Colonic mucosa (tissue), 4 donors: Measurements from ENCODE around the gene FRMPD2. TPM values are rescaled to one million over a fixed set of nuclear protein-coding genes. Genes with fewer than 3 reads are reported as not detected.
"Not testable (repeated sequence)": the region's sequence is repeated elsewhere in the genome, so short reads cannot be mapped to it uniquely, and the experiment has no call there.

Experiments
- DNase-seq: peaks from one replicate; pipeline ENCODE4 v3.0.0-alpha.2; 2020
- H3K27ac ChIP-seq: fragments of 200-600 bp; one replicate; pipeline ENCODE4 v1.8.0; 2021
- H3K27me3 ChIP-seq: fragments of 200-600 bp; one replicate; pipeline ENCODE4 v1.8.0; 2021
- H3K36me3 ChIP-seq: fragments of 200-600 bp; one replicate; pipeline ENCODE4 v1.8.0; 2021
- H3K4me1 ChIP-seq: fragments of 200-600 bp; one replicate; pipeline ENCODE4 v1.8.0; 2021; ENCODE audit warnings: mild to moderate bottlenecking
- H3K4me3 ChIP-seq: fragments of 200-600 bp; one replicate; pipeline ENCODE4 v1.8.0; 2021
- H3K9ac ChIP-seq, 2 donors: one replicate each; pipeline ENCODE4 v1.7.0; 2013; ENCODE audit warnings: control low read depth in 2 of 2, low read depth in 2 of 2, low read length in 2 of 2
- H3K9me3 ChIP-seq: fragments of 200-600 bp; one replicate; pipeline ENCODE4 v1.8.0; 2021
- CTCF ChIP-seq: fragments of 200-600 bp; IDR thresholded peaks from one replicate; pipeline ENCODE4 v1.8.0; 2022; ENCODE audit warnings: antibody characterized with exemption, mild to moderate bottlenecking
- intact Hi-C: fragments of 100-400 bp; cut with DNase I; formaldehyde crosslinking; loops from one replicate; pipeline ENCODE4 v1.14.1; 2022
- total RNA-seq, 2 donors: library from RNA; stranded (reverse); fragmentation: NEBNext Ultra II Directional in 1 of 2; extraction: Animal tissue kit (Norgen Biotek cat#: 25700) in 1 of 2; gene quantifications; one replicate each; pipeline ENCODE4 v1.2.1, GENCODE V29; 2021
- donor health status: healthy.
- donor health status: DM: no; HTN: no; CAD: no.
- donor health status: DM: no; HTN: no; CAD: no.

Gene FRMPD2
- total RNA-seq, 2 donors from 2014 or later, result 0.35 TPM; not detected in 1

- no peak overlapping the region for H3K27ac ChIP-seq
- no peak for DNase-seq
- TF ChIP-seq CTCF, result no peak
- no peak overlapping the region for H3K4me3 ChIP-seq
- intact Hi-C loops, result no loop called here
- H3K9ac ChIP-seq, result no peak overlapping the region
- H3K9me3 ChIP-seq, result no peaks in the 10 kb centered on the region
- no peaks in the 10 kb centered on the region for H3K27me3 ChIP-seq
- no peaks in the 10 kb centered on the region for H3K36me3 ChIP-seq
- H3K4me1 ChIP-seq, result no peaks in the 10 kb centered on the region
These were observed 26.8 kb downstream of the FRMPD2 start for GRCh38 chr10:48247680-48248079.

- no peak for DNase-seq
- Histone ChIP-seq H3K27me3 (no peaks in the 10 kb centered on the region), H3K4me3 (no peak overlapping the region), H3K9ac (no peak overlapping the region), H3K36me3 (no peaks in the 10 kb centered on the region), H3K4me1 (no peaks in the 10 kb centered on the region), H3K27ac (no peak overlapping the region), H3K9me3 (no peaks in the 10 kb centered on the region)
- intact Hi-C loops, result no loop called here
- no peak for TF ChIP-seq CTCF
These were observed 28.0 kb downstream of the FRMPD2 start for GRCh38 chr10:48246501-48246900.

- H3K27me3 ChIP-seq, result no peaks in the 10 kb centered on the region
- no peaks in the 10 kb centered on the region for H3K36me3 ChIP-seq
- H3K9ac ChIP-seq, result no peak overlapping the region
- intact Hi-C loops, result no loop called here
- no peak overlapping the region for H3K4me3 ChIP-seq
- TF ChIP-seq CTCF, result no peak
- no peak overlapping the region for H3K27ac ChIP-seq
- H3K9me3 ChIP-seq, result no peaks in the 10 kb centered on the region
- H3K4me1 ChIP-seq, result no peaks in the 10 kb centered on the region
- DNase-seq, result no peak
These were observed 28.5 kb downstream of the FRMPD2 start for GRCh38 chr10:48245977-48246376.

- H3K36me3 ChIP-seq, H3K9ac ChIP-seq, H3K27ac ChIP-seq, DNase-seq, H3K9me3 ChIP-seq, H3K4me1 ChIP-seq, H3K4me3 ChIP-seq, H3K27me3 ChIP-seq, intact Hi-C loops: not testable (repeated sequence)
These were observed 30.6 kb downstream of the FRMPD2 start for GRCh38 chr10:48243921-48244320.

- Histone ChIP-seq H3K4me3 (no peak overlapping the region), H3K27ac (no peak overlapping the region), H3K36me3 (no peaks in the 10 kb centered on the region), H3K27me3 (no peaks in the 10 kb centered on the region), H3K4me1 (no peaks in the 10 kb centered on the region), H3K9ac (no peak overlapping the region), H3K9me3 (no peaks in the 10 kb centered on the region)
- no peak for DNase-seq
- TF ChIP-seq CTCF, result no peak
- intact Hi-C loops, result no loop called here
These were observed 31.0 kb downstream of the FRMPD2 start for GRCh38 chr10:48243487-48243886.

GRCh38 chr10:48242171-48242904 lies 32.2 kb downstream of the FRMPD2 start:
- H3K4me3 ChIP-seq, result no peak overlapping the region
- no peaks in the 10 kb centered on the region for H3K4me1 ChIP-seq
- H3K27me3 ChIP-seq, result no peaks in the 10 kb centered on the region
- no peak for TF ChIP-seq CTCF
- H3K9ac ChIP-seq, result no peak overlapping the region
- no peaks in the 10 kb centered on the region for H3K36me3 ChIP-seq
- no peak overlapping the region for H3K27ac ChIP-seq
- H3K9me3 ChIP-seq, result no peaks in the 10 kb centered on the region
- intact Hi-C loops, result no loop called here
- DNase-seq, result no peak
